Measurements from ENCODE around the gene CLCF1.

Gene CLCF1

DNA sequence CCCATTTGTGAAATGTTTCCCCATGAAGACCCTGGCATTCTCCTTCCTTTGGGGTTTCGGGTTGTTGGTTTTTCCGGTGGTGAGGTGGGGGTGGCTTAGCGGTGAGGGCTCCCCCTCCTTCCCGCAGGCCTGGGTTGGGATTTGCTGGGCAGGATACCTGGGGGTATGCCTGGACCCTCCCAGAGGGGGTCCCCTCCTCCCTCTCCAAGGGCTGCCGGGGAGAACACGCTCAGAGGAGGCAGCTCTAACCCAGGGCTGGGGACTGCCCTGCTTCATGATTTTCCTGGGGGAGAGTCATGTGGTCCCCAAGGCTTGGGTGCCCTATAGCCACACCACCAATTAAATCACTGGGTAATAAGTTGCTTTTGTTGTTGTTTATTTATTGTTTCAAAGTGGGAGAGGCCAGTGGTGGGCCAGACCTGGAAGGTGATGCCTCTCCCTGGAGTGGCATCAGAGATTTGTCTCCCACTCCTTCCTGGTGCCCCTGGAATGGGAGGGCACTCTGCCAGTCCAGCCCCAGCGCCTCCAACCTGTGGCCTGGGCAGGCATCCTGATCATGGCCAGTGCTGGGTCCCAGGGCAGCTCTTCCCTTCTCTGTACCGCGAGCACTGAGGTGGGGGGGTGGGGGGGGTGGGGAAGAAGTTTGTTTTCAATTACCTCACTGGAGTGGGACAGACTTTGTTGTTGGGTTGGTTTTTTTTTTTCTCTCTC, 1.3 kb upstream of the CLCF1 start:
- DNase-seq, result no peak

DNA sequence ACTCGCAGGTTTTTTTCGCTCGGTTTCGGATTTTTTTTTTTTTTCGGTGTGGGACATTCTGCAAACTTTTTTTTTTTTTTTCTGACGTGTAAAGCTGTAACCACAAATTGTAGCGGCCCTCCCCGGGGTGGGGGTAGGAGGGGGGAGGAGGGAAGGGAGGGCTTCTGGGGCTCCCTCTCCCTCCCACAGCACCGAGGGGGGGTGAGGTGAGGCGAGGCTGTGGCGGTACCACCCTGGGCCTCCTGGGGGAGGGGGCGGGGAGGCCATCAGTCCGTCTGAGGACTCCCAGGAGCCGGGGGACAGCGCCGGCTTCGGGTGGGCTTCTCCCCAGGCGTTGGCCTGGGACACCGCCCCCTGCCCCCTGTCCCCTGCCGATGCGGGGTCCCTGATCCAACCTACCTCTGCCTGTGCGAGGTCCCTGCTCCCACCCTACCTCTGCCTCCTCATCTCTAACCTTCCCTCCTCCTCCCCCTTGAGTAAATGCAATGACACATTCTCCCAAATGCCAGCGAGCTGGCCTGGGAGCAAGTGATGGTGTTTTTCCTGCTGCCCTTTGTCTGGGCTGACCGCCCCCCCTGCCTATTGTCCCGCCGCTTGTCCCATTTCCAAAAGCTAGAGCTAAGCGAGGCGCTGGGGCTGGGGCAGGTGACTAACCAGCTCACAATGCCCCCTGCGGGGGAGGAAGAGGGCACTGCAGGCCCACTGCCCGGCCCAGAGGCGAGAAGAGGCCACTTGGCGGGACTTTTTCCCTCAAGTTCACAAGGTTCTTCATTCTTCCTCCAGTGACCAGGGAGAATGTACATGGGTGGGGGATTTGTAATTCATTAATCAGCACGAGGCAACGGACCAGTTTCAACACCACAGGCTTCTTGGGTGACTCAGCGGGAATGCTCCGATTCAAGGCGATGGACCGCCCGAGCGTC, 511 bp upstream of the CLCF1 start:
- peak; percentile 39 to 67 (median 52) for DNase-seq

DNA sequence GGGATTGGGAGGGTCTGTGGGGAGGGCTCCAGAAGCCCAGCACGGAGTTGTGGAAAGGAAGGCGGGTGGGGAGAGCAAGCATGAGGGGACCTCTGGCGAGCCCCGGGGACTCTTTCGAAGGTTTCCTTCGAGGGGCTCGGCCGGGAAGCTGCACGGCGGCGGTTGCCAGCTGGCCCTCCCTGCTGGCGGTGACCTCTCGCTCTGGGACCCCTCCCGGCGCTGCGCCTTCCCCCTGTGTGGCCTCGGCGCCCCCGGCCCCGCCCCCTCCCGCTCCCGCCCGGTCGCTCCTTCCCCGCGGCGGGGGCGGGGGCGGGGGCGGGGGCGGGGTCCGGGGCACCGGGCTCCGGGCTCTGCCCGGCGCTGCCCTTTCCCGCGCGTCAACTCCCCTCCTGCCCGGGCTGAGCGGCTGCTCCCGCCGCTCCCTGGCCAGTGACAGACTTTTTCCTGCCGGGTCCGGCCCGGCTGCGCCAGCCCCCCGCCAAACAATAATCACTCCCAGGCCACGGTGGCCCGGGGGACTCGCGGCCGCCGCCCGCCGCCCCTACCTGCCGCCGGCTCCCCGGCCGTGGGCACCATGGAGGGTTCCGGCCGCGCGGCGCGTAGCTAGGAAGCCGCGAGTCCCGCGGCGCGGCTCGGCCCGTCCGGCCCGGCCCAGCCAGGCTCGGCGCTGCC, 941 bp downstream of the CLCF1 start:
- DNase-seq, result peak in 2 of 6 experiments; percentile 17 to 21

DNA sequence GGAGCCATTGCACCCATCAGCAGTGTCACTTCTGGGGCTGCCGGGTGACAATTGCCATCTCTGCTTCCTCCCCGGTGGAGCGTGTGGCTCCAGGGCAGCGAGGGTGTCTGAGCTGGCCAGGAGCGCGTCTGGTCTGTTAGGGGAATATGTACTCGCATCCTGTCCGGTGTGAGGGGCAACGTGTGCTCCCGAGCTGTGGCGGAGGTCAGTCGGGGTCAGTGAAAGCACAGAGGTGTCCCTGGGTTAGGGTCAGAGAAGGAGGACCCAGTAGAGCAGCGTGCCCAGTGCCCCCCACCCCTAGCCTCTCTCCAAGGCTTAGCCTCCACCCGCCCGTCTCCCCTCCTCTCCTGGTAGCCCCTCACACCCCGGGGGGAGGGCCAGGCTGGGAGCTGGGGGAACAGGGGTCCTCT, 1.5 kb downstream of the CLCF1 start:
- DNase-seq, result no peak

DNA sequence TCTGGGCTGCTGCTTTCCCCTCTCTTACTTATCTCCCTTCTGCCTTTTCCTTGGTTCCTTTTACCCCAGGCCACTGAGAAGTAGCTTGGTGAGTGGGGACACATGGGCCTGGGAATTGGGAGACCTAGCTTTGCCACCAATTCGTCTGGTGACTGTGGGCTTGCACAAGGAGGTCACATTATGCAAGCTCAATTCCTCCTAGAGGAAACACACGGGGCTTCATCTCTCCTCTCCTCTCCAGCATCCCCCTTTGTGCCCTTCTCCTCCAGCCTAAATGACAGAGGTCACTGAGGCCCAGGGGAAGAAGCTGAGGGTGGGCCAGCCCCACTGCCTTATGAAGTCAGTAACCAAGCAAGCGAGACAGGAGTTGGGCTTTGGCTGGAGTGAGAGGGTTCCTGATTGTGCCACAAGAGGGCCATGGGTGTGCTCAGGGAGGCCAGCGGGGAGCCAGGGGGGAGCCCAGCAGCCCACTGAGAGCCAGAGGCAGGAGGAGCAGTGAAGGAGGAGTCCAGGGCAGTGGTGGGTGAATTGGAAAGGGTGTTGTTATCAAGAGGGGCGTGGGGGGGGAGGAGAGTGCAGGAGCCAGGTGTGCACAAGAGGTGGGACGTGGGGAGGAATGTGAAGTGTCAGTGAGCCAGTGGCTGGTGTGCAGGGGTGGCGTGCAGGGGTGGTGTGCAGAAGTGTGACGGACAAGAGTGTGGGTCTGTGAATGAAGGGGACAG, 2.0 kb downstream of the CLCF1 start:
- DNase-seq, result peak in 1 of 6 experiments; percentile 27

DNA sequence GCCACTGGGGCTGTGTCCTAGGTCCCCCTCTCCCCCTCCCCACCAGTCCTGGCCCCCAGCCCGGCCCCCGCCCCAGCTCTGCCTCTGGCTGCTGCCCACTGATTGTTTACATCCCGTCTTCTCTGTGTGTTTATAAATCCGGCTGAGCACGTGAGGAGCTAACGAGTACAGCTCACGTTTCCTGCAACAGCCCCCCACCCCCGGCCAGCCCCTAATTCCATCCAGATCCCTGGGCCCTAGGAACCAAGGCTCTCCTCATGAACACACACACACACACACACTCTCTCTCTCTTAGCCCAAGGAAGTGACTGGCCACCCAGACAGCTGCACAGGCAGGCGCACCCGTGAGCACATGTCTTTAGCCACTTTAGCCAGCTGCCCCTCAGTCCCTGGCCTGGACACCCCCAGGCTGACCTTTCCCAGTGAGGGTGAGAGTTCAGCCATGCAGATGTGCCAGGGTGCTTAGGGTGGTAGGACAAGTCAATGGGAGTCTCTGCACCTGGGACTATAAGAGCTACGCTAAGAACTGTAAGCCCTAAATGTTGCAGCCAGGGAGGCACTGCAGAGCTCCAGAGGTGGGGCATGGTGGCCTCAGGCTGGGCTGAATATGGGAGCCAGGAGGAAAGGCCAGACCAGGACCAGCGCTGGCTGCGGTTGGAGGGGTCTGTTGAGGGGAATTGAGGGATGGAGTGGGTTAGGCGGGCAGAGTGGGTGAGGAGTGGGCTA, 2.9 kb downstream of the CLCF1 start:
- no peak for DNase-seq

DNA sequence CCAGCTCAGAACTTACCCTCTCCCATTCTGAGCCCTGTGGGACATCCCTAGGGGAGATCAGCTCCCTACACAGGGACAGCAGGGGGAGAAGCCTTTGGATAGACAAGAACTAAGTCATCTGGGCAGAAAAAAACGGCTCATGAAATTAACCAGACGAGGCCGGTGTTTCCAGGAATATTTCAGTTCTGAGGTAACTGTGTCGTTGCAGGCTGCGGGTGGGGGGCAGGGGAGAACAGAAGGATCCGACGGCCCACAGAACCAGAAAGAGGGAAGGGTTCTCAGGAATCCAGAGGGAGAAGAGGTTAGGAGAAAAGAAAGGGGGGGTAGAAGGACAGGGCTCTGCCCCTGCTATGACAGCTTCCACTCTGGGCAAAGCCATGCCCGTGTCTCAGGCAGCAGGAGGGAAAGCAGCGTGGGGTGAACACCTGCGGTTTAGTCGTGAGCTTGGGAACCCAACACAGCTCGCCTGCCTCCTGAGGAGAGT, 3.6 kb downstream of the CLCF1 start:
- DNase-seq, result no peak

DNA sequence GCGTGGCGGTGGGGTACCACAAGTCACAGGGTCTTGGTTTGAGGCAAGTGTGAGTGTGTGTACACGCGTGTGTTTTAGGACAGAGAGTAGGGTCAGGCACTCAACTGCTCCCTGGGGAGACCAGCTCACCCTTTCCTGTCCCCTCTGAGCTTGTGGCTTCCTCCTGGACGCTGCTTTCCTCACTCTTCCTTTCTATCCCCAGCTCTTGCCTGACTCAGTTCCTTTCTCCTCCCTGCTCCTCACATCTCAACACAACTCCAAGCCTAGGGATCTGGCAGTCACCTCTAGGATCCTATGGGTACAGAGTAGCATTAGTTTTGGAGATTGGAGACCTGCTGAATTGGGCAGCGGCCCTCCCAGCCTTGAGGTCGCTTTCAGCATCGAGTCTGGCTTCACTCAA, 4.1 kb downstream of the CLCF1 start:
- no peak for DNase-seq

DNA sequence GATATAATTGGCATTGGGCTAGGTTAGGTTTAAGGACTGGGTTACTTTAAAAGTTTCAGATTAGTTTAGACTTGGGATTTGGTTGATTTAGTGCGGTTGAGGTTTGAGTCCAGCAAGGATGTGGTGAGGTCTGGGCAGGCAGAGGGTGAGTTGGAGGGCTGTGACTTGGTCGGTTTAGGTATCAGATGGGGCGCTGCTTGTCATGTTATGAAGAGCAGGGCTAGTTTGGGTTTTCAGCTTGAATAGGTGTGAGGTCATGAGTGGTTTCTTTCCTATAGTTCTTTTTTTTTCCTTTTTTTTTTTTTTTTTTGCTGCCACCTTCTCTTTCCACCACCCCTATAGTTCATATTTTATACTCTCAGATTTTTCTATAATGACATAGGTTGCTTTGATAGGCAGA, 4.8 kb downstream of the CLCF1 start:
- no peak for DNase-seq

DNA sequence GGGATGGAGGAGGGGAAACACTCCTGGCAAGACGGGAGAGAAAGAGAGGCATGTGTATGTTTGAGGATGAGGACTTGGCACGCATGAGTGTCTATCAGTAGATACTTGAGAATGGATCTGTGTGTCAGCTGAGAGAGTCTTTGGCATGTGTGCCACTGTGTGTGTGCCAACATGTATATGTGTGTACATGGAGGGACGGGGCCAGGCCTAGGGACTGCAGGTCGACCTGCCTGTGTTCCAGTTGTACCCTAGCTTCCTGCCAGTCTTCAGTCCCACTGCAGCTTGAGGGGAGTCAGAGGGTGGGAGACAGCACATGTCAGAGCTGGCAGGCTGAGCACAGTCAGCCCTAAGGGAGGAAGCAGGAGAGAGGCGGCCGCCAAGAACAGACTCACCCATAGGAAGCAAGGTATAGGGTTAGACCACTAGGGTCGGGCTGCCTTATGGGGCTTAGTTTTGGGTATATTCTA, 5.6 kb downstream of the CLCF1 start:
- DNase-seq, result no peak

DNA sequence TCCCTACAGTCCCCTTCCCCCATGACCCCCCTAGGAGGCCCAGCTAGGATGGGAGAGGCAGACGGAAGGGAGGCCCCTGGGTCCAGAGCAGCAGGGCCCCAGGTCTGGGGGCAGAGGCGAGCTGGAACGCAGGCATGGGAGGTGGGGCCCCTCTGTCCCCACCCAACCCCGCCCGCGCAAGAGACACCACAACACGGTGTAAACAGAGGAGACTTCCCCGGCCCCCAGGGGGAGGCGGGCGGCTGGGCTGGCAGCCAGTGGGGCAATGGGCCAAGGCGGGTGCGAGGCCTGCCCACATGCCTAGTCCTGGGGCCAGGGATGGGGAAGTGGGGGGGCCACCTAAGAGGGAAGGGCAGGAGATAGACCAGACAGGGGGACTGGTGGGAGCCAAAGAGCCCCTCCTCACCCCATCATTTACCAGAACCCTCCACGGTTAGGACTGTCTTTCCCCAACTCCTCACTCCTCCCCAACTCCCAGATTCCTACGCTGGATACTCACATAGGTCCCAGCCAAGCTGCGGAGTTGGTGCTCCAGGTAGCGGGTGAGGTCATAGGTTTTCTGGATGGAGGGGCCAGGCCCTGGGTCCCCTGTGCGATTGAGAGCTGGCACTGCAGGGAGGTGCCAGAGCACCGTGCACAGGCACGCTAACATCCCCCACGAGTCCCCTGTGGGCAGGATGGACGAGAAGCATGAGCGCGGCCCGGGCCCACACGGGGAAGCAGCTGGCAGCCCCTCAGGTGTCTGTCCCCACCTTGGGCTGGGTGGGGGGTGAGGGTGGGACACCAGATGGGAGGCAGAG, 6.2 kb downstream of the CLCF1 start:
- no peak for DNase-seq

DNA sequence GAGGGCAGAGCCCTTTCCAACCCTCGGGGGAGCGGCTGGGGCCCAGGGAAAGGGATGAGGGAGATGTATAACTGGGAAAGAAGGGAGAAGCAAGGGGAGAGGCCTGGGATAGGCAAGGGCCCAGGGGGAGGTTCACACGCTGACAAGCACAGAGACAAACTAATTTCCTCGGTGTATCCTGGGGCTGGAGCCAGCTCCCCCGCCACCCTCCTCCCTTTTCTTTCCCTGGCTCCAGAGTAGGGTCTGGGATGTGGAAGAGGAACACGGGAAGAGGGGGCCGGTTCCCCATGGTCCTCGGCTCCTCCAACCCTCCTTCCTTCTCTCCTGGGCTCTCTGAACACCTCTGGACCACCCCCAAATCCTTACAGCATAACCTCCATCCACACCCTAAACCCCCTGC, 6.9 kb downstream of the CLCF1 start:
- no peak for DNase-seq

DNA sequence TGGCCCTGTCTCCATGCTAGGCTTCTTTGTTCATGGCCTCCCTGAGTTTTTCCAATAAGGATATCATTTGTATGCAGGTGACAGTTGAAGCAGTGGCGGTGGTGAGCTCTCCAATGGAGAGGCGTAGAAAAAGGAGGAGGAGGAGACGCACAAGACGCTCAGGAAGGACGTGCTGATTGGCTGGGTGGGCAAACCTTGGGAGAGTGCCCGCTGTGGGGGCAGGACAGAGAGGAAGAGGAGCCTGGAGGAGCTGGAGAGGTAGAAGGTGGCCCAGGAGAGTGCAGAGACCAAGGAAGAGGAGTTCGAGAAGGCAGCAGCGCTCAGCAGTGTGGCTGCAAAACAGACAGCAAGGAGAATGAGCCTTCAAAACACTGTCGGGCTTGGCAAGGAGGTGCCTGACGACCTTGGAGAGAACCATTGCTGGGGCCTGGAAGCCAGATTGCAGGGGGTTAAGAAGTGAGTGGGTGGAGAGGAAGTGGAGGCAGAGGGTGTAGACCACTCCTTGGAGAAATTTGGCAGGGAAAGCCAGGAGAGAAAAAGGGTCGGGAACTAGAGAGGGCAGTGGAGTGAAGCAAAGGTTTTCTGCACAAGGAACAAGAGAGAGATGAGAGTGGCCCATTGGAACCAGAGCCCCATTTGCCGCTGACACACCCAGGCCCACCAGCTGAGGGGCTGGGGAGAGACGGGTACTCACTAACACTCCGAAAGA, 7.5 kb downstream of the CLCF1 start:
- DNase-seq, result no peak

DNA sequence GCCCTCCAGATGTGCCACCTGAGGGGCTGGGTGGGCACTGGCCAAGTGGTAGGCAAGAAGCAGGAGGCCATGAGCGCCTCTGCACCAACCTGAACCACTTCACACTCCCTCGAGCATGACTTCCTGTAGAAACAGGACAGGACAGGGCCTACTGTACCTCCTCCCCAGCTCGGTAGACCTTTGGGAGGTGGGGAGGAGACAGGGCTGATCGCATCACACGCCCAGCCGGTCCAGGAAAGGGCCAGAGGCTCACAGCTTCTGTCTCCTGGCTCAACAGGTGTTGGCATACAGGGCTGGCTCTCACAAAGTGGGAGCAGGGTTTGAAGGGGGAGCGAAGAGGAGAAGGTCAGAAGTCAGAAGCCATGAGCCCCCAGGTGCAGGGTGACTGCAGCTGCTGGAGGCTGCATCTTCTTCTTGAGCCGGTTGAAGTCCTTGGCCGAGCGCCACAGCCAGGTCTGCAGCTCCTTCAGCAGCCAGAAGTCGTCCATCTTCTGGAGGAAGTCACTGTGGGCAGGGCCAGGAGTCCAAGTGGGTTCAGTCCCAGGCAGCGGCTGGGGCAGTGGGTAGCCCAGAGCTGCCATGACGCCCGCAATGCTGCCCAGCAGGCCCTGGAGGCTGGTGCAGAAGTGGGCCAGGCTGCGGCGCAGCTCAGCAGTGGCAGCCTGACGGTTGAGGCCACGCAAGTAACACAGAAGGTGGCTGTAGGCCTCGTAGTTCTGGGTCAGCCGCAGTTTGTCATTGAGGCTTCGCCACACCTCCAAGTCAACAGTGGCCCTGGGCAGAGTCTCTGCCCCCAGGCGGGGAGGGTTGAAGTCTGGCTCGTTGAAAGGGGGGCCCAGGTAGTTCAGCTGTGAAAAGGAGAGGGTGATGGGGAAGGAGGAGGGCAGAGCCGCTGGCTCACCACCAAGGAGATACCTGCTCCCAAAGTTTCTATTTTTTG, 8.3 kb downstream of the CLCF1 start:
- no peak for DNase-seq

DNA sequence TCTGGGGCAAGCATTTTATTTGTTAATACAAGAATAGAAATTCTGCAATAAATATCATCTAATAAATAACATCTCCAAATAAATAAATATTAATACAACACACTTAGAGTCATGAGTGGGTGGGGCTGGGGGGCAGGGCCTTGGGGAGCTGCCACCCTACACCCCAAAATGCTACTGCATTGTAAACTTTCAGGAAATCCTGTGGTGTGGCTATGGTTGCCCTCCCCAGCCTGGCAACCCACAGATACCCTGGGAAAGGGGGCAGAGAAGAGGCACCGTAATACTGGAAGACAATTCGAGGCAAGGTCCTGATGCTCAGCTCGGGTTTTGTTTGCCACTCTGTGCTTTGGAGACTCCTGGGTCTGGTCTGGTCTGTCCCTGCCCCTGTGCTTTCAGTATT, 9.2 kb downstream of the CLCF1 start:
- DNase-seq, result no peak

DNA sequence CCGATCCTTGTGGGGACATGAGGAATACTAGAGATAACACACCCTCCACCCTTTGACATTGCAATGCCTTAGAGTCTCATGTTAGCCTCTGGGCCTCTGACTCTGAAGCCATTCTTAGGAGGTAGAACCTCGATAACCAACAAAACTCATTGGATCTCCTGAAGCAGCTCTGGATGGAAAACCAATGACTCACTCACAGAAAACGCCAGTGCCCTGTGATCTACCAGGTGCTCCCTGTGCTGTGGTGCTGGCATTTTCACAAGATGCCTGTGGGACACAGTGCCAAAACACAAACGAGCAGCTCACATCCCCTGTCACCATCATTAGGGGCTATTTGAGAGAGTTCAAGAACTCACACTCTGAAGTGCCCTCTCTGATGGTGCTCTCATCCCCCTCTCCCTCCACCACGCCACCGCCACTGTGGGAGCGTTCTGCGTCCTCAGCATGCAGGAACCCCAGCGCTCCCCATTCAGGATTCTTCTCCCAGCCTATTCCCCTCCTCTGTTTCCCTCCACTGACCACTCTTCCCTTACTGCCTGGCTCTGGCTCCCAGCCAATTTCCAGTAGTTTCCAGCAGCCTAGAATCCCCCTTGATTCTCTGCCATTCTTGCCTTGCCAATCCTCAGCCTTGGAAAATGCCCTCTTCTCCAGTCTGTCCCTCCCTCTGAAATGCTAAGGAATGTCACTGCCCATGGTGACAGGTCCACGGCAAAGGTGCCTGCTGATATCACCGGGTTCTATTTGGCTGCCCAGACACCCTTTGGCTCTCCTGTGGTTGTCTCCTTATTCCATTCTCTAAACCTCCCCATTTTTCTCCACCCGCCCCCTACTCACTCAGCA, 15.3 kb downstream of the CLCF1 start:
- DNase-seq, result no peak

DNA sequence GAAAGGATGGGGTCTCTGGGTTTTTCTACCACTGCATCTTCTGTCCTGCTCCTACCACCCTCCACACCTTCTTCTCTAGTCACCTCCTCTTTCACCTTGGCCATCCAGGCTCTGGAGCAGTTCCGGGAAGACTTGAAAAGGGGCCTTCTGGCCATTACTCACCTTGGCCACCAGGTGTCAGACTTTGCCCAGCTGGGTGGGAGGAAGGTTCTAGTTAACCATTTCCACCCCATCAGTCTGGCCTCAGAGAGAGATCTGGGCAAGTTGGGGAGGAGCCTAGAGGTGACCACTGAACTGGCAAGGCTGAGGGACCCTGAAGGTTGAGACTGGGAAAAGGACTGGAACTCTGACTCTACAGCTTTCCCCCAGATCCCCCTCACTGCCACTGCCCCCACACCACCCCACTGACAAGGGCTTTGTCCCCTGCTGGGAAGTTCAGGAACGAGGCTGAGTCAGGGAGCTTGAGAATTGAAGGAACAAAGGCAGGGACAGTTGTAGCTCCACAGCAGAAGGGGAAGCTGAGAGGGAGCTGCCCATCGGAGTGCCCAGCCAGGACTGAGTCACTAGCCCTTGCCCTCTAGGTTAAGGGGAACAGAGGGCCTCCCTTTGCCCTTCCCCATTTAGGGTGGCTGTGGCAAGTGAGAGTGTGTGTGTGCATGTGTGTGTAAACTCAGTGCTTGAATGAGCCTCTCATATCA, 16.4 kb downstream of the CLCF1 start:
- peak; percentile 22 to 78 (median 54) for DNase-seq

All from stimulated activated naive CD4-positive, alpha-beta T cell (primary cell).